NCI-H226 (cell line): ENCODE data around the gene ZNF385B.
"Not testable (repeated sequence)": the region's sequence is repeated elsewhere in the genome, so short reads cannot be mapped to it uniquely, and the experiment has no call there.

ENCODE experiments used
- DNase-seq: peaks from one replicate; pipeline ENCODE4 v3.0.0-alpha.2; 2015

The ZNF385B gene

GRCh38 chr2:179467960-179468359, 393.5 kb downstream of the ZNF385B start:
- no peak for DNase-seq

DNA sequence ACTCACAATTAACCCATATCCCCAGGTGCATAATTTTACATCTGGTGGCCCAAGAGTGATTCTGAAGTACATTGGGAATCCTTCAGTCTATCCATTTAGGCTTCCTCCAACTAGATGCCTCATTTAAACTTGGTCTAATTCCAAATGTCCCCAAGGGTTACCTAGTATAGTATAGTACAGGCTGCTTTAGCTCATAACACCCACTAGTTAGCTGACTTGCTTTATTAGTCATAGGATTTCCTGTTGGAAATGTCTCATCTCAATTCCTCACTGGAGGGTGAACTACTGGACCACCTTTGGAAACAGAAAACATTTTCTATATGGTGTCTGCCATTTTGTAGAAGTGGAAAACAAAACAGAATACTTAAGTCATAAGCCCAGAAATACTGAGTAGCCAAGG, 394.3 kb downstream of the ZNF385B start:
- peak; percentile 28 for DNase-seq

DNA sequence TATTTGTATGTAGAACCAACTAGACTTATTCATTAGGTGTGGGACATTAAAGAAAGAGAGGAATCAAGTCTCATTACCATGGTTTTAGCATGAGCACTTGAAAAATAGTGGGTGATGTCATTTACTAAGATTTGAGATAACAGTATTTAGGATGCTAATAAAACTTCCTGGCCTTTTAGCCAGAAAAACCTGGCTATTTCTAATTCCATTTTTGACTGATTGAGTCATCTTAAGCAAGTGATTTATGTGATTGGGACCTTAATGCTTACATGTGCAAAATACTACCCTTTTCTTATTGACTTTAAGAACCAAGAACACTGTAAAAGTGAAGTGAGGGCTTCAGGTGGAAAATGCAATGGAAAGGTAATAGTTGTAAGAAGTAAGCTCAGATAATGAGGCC, 400.0 kb downstream of the ZNF385B start:
- DNase-seq, result peak; percentile 48

- peak; percentile 87 for DNase-seq
Observed at GRCh38 chr2:179460181-179460929, 401.1 kb downstream of the ZNF385B start.

- not testable (repeated sequence) for DNase-seq
Observed at GRCh38 chr2:179458113-179458512, 403.3 kb downstream of the ZNF385B start.

- no peak for DNase-seq
Observed at GRCh38 chr2:179455824-179456223, 405.6 kb downstream of the ZNF385B start.

GRCh38 chr2:179455172-179455524, 406.3 kb downstream of the ZNF385B start:
- peak; percentile 18 for DNase-seq

DNA sequence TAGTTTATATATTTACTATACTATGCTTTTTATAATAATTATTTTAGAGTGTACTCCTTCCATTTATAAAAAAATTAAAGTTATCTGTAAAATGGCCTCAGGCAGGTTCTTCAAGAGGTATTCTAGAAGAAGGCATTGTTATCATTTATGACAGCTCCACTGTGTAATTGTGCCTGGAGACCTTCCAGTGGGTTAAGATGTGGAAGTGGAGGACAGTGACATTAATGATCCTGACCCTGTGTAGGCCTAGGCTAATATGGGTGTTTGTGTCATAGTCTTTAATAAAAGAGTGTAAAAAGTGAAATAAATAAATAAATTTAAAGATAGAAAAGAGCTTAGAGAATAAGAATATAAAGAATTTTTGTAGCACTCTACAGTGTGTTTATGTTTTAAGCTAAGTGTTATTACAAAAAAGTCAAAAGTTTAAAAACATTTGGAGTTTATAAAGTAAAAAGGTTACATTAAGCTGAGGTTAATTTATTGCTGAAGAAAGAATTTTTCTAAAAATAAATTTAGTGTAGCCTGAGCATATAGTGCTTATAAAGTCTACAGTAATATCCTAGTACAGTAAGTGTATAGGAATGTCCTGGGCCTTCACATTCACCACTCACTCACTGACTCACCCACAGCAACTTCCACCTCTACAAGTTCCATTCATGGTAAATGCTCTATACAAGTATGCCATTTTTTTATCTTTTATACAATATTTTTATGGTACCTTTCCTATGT, 406.8 kb downstream of the ZNF385B start:
- DNase-seq, result peak; percentile 88

- no peak for DNase-seq
Observed at GRCh38 chr2:179449010-179449409, 412.4 kb downstream of the ZNF385B start.

DNA sequence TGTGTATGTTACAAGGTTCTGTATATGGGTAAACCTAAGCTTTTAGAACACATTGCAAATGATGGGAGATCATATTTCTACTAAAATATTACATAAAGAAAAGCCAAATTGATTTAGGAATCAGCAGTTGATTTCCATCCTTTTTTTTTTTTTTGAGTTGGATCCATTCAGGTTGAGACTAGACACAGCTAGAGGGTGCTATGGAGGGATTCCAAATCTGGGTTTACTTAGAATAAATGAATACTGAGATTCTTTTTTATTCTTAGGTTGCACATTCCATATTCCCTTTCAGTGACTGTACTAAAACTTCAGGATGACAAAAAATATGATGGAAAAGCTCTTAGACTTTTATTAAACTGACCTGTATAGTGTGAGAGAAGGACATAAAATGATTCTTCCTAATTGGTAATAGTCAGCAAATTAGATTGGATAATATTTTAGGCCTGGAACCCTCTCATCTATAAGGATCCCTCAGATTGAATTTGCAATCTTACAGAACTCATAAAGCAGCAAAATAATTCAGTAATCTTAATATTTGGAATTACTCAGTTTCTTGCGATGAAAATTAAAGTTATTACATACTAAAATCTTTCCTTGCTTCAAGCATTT, 413.5 kb downstream of the ZNF385B start:
- DNase-seq, result no peak

DNA sequence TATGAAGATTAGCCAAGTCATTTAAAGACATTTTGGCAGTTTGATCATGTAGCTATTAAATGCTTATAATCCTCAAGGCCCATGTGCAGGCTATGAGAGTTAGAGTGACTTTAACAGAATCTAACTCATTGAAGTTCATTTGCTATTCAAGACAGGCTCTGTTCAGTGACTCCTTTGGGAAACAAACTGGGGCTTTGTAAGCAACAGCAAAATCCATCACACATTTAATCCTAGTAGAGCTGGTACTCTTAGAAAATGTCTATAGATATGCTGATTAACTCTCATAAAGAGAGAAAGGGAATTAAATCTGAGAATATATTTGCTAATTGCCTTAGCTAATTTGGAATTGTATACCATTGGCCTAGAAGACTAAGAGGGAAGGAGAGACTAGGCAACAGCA, 414.0 kb downstream of the ZNF385B start:
- no peak for DNase-seq

GRCh38 chr2:179446476-179447141, 414.8 kb downstream of the ZNF385B start:
- peak; percentile 52 for DNase-seq

GRCh38 chr2:179444056-179444455, 417.4 kb downstream of the ZNF385B start:
- DNase-seq, result no peak

DNA sequence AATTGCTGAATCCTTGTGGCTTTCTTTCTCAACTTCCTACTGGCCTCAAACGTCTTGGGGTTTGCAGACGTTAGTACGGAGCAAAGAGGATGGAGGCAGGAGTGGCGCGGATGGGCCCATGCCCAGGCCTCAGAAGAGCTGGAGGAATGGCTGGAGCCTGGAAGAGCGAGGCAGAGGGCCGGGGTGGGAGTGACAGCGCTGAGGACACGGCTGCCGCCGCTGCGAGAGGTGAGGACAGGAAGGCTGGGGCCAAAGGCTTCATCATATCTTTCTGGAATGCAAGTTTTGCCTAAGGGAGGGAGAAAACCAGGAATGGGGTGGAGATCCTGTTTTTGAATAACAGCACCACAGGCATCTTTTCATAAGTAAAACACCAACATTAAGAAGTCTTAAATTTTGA, 418.2 kb downstream of the ZNF385B start:
- DNase-seq, result no peak

DNA sequence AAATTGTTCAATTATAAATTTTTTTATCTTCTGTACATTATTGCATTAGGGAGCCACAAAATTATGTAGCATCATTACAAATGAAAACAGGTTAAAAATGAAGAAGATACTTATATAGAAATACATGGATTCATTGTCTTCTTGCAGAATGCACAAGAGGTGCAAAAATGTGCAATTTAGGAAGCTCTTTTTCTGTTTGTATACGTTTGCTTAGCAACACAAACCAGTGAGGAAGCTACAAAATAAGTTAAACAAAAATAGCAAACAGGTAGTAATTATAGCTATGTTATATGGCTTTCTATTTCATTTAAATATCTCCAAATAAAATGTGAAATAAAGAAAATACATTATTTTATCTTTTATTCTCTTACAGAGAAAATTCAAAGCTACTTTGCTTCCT, 419.2 kb downstream of the ZNF385B start:
- no peak for DNase-seq

GRCh38 chr2:179441551-179441950, 419.9 kb downstream of the ZNF385B start:
- no peak for DNase-seq

GRCh38 chr2:179440642-179441251, 420.7 kb downstream of the ZNF385B start:
- DNase-seq, result no peak

DNA sequence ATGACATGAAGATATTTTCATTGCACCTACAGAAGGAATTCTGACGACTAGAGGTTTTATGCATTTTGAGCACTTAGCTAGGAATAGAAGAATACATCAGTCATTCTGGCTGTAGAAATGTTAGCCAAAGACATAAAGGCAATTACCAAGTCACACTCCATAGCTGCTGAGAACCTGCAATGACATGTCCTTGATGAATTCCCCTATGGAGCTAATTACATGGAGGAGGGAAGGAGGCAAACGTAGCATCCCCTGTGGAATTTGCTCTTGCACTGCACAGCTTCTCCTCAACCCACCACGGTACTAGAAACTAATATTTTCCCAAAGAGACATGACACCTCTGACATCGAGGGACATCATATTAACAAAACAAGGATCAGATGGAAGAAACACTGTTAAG, 422.8 kb downstream of the ZNF385B start:
- no peak for DNase-seq

DNA sequence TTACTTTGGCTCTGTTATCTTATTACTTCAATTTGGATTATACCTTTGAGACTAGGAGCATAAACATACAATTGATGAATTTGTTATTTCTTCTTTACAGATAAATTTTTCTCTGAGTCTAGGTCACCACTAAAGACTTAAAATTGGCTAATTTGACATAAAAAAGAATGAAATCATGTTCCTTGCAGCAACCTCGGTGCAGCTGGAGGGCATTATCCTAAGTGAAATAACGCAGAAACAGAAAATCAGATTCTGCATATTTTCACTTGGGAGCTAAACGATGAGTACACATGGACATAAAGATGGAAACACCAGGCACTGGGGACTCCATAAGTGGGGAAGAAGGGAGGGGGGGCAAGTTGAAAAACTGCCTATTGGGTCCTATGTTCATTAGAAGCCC, 424.0 kb downstream of the ZNF385B start:
- no peak for DNase-seq

- DNase-seq, result no peak
Observed at GRCh38 chr2:179435566-179435965, 425.8 kb downstream of the ZNF385B start.

- DNase-seq, result no peak
Observed at GRCh38 chr2:179435000-179435399, 426.4 kb downstream of the ZNF385B start.

- DNase-seq, result no peak
Observed at GRCh38 chr2:179434357-179434756, 427.1 kb downstream of the ZNF385B start.

GRCh38 chr2:179432751-179433150, 428.7 kb downstream of the ZNF385B start:
- no peak for DNase-seq
